GM18507 (cell line): ENCODE measurements around the gene NUDT17.

Experiments used
- DNase-seq: peaks from one replicate; pipeline ENCODE4 v3.0.0; 2011; ENCODE audit warnings: low read depth; ENCODE audit not compliant: insufficient read length; ENCODE audit errors: extremely low spot score
- FAIRE-seq: peaks from 2 replicates; lab custom pipeline; 2011; peaks lifted over from hg19 to GRCh38; lab: Jason Lieb, UNC

NUDT17 gene

DNA sequence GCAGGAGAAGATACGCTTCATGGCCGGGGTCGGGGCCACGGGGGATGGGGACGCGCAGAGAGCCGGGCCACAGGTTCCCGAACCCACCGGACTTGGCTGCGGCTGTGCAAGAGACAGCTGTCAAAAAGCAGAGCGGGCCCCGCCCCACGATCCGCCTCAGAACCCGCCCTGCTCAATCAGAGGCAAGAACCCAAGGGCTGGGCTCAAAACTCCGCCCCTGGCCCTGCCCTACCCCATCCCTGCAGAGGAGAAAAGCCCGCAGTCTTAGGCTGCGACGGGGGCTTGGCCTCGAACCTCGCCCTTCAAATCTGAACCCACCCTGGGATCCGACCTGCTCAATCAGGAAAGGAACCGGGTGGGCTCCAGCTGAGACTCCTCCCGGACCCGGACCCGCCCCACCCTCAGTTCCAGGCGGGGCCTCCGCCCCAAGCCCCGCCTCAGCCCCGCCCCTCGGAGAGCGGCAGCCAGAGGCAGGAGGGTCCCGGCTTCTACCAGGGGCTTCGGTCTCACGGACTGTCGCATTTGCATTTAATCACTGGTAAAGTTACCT is 40.4 kb downstream of the NUDT17 start, which contains the start of gene ANKRD35:
TSS of gene ANKRD35 (minus strand) at position 129 of the 550 bp plus-strand sequence. CDS start at position 21, 108 bp downstream.
- FAIRE-seq, result peak; percentile 68
- peak; percentile 83 for DNase-seq

DNA sequence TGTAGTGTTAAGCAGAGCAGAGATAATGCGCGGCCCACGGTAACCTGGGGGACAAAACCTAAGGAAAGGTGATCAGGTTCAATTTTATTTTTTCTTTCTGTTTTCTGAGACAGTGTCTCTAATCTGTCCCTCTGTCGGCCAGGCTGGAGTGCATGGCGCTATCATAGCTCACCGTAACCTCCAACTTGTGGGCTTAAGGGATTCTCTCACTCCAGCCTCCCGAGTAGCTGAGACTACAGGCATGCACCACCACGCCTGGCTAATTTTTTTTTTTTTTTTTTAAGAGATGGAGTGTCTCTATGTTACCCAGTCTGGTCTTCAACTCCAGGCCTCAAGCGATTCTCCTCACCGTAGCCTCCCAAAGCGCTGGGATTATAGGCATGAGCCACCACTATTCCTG is 41.0 kb downstream of the NUDT17 start:
- FAIRE-seq, result no peak
- no peak for DNase-seq

DNA sequence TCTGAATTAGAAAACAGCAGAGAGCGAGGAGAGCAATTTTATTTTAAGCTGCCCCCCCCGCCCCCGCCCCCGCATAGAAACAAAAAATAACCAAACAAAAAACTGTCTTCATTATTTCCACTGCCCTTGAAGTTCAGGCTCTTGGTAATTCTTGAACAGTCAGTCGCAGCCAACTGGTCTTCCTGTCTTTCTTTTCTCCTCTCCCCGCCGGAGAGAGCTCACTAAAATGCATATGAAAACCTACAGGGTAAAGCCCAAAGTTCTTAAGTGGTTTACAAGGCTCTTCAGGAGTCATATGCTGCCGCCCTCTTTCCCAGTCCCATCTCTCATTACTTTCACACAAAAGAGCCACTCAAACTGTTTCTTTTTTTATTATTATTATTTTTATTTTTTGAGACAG is 41.4 kb downstream of the NUDT17 start:
- no peak for FAIRE-seq
- no peak for DNase-seq

DNA sequence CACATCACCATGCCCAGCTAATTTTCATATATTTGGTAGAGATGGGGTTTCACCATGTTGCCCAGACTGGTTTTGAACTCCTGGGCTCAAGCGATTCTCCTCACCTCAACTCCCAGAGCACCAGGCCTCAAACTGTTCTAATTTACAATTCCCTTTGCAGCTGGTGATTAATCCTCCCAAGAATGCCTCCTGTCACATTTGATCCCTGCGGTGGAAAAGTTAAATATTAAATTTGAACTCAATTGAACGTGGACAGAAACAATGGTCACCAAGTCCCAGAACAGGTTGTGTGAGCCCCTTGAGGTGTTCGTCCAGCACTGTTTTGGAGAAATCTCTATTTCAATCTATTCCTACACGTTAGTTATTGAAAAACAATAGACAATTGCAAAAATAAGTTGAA is 42.2 kb downstream of the NUDT17 start:
- no peak for FAIRE-seq

DNA sequence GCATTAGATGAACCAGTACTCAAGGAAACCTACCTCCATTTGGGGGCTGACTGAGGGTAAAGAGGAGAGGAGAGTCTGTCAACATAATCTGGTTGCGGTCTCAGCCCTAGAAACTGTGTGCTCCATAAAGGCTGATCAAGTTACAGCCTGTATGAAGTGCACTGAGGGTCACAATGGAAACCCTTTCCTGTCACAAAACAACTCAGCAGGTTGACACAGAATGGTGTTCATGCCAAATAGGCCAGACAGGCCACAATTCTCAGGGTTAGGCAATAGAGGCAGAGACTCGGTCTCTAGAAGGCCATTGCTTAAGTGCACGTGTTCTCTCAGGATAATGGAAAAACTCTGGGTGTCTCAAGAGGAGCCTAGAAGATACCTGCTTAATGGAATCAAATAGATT is 44.3 kb downstream of the NUDT17 start:
- FAIRE-seq (no peak), DNase-seq (no peak)

More for the DNA sequence above, 42.2 kb downstream of the NUDT17 start:
- DNase-seq, result no peak

DNA sequence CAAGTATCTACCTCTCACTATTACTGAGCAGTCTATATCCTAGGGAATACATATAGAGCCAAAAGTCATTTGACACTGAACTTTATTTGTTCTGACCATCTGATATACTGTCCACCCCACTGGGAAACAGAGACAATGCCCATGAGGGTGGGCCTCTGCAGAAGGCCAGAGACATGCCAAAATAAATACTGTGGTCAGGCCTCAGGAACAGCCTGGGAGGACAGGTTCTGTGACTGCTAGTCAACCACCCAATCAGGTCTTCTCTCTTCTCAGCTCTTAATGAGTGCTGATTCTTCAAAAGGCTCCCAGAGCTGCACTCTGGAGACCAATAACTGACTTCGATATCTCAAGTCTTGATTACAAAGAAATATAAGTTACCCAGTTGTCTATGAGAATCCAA is 45.7 kb downstream of the NUDT17 start:
- no peak for DNase-seq
- no peak for FAIRE-seq

DNA sequence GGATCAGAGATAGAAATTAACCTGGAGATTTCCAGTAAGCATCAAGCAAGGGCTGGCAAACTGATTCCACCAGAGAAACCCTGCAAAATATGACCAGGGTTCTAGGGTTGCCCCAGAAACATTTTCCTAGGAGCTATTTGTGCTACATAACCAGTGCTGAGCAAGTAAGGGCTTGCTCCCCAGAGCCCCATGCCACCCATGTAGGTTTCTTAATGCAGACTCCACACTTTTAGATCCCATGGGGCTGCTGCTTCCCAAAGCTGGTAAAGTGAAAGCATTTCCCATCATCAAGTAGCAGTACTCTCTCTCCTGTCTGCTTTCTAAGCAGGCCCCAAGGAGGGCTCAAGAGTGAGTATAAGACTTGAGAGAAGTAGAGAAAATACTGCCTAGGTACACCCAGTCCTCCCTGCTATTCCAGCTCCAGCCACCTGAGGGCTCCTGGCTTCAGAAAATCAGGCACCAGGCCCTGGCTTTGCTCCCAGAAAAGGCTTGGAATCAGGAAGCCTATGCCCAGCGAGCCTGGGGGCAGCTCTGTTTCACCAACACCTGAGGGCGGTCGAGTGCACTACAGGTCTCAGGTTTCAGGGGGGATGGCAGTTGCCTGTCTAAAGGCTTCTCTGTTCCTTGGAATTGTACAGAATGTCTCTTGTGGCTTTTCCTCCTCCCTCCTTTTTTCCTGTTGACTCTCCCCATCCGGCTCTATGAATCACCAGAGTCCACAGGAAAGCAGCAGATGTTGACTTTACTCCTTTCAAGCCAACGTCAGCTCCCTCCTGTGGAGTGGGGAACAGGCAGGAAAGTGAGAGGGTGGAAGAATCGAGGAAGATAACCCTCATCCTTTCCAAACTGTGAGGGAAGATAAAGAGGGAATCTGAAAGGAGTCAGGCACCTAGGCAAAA is 46.4 kb downstream of the NUDT17 start:
- peak; percentile 38 for FAIRE-seq
- DNase-seq, result peak; percentile 47

DNA sequence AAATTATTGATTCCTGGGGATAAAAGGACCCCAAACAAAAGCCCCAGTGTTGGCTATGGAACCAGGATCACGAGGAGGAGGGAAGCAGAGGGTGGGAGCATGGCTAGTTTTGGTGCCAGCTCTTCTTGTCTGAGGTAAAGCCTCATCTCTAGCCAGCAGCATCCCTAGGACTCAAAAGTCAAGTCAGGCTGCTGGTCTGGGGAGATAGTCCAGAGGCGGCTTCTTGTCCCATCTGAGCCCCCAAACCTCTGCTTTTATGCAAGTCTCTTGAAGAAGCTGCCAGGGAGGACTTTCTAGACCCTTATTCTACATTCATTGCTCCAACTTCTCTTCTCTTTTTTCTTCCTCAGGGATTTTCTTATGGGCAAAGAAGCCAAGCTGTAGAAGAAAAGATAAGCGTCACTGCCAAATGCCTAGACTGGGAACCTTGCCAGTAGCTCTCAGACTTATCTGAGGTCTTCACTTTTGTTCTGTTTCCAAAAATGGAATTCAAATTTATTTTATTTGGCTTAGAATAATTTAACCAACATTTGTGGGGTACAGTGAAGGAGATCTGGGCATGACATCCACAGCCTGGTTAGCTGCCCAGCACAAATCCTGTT is 47.2 kb downstream of the NUDT17 start:
- FAIRE-seq (no peak), DNase-seq (no peak)

DNA sequence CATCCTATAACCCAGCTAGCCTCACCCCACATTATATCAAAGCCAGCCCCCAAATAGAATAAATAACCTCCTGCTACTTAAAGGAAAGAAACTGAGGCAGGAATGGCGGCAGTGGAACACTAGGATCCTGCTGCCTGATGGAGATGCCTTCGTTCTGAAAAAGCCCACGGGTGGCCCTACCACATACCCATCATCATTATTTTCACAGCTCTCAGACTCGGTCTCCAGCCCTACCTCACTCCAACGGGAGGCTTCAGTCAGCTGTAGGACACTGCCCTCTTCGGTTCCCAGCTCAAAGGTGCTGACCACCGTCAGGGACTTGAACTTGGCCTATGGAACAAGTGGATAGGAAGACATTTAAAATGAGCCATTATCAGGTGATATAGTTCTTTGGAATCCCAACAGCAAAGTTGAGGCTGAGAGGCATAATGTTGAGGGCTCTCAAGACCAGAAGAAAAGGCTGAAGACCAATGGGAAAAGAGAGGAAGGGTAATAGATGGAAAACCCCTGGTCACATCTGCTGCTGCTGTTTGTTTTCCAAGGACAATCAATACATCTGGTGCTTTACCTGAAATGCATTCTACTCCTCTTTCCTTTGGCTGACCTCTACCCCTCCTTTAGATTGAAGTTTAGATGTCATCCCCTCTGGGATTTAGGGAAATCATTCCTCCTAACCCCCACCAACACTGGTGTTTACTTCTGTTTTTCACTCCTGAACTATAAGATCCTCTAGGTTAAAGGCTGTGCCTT is 48.1 kb downstream of the NUDT17 start:
- FAIRE-seq (no peak), DNase-seq (no peak)

DNA sequence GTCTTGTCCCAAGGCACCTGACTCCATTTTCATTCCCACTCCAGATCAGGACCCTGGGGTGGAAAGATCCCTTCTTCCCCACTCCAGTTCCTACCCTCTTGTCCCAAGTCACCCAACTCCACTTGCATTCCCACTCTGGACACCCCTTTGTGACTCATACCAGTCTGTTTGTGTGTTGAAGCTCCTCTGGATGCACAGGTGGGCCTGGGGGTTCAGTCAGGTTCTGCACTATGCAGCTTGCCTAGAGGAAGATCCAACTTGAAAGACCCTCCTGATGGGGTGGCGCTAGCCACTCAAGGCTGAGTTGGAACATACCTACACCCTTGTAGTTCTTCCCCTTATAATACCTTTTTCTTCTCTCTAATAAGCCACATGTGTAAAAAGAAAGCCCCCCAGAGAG is 50.0 kb downstream of the NUDT17 start:
- DNase-seq (no peak), FAIRE-seq (no peak)

DNA sequence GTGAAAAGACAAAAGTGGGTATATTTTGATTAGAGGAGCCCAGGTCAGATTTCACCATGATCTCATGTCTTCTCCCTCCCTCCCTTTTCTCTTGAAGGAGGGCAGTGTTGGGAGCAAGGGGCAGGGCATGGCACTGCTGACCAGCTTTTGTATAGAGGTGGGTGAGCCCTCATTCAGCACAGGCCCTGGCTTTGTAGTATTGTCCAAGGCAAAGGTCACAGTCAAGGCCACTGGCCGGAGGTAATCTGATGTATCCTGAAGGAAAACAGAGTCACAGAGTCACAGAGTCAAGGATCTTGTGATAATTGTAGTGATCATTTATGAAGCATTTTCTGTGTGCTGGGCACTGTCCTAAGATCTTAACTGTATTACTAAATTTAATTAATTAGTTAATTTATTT is 52.5 kb downstream of the NUDT17 start:
- FAIRE-seq (no peak), DNase-seq (no peak)
